Measurements from ENCODE around the gene GLP1R. TPM values are rescaled to one million over a fixed set of nuclear protein-coding genes. Genes with fewer than 3 reads are reported as not detected.

GLP1R gene
- total and polyA plus RNA-seq, 2 of the 13 experiments (the other 11 are each of a cell fraction or from before 2014, with no cell fraction given): not detected

DNA sequence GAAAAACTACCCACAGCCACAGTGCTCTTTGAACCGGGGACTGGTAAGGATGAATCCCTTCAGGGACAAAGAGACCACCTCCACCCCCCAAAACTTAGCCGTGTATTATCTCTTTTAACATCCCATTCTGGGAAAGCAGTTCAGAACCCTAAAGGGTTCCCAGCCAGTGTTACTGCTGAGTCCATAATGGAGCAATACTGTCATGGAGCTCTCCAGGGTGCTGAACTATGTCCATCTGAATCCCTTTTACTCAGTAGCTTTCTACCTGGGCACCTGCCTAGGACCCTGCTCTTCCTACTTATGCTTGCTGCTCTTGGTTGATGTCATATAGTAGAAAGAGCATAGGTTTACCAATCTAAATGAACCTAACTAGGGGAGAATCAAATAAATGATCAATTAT lies 88.7 kb downstream of the GLP1R start (continued):
- TF ChIP-seq, protein P1, sequence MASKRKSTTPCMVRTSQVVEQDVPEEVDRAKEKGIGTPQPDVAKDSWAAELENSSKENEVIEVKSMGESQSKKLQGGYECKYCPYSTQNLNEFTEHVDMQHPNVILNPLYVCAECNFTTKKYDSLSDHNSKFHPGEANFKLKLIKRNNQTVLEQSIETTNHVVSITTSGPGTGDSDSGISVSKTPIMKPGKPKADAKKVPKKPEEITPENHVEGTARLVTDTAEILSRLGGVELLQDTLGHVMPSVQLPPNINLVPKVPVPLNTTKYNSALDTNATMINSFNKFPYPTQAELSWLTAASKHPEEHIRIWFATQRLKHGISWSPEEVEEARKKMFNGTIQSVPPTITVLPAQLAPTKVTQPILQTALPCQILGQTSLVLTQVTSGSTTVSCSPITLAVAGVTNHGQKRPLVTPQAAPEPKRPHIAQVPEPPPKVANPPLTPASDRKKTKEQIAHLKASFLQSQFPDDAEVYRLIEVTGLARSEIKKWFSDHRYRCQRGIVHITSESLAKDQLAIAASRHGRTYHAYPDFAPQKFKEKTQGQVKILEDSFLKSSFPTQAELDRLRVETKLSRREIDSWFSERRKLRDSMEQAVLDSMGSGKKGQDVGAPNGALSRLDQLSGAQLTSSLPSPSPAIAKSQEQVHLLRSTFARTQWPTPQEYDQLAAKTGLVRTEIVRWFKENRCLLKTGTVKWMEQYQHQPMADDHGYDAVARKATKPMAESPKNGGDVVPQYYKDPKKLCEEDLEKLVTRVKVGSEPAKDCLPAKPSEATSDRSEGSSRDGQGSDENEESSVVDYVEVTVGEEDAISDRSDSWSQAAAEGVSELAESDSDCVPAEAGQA (IDR thresholded peaks at IDR 0.05; ENCODE audit: low read depth): no peak
- TF ChIP-seq, protein P1 (CRISPR knock-in tag; IDR thresholded peaks at IDR 0.05; ENCODE audit: borderline replicate concordance): 0 out of 2 replicates have a peak, but pooled peaks have one; percentile 60
- TF ChIP-seq ZBTB10 (CRISPR knock-in tag; IDR thresholded peaks at IDR 0.05; ENCODE audit: borderline replicate concordance): no peak
- no peak for TF ChIP-seq HNRNPUL1 (IDR thresholded peaks at IDR 0.05; ENCODE audit: low read depth, low read length)
- TF ChIP-seq ZNF337 (CRISPR knock-in tag; IDR thresholded peaks at IDR 0.05; ENCODE audit: borderline replicate concordance, low read depth): no peak
- no peak for TF ChIP-seq IKZF4 (CRISPR knock-in tag; IDR thresholded peaks at IDR 0.05; ENCODE audit: borderline replicate concordance, low read depth, not compliant biosample characterization)
- TF ChIP-seq ZNF772 (CRISPR knock-in tag; IDR thresholded peaks at IDR 0.05): 0 out of 2 replicates have a peak, but pooled peaks have one; percentile 33
- TF ChIP-seq ZNF513 (CRISPR knock-in tag; conservative IDR thresholded peaks at IDR 0.05): no peak
- TF ChIP-seq ZNF354B (CRISPR knock-in tag; IDR thresholded peaks at IDR 0.05): no peak
- peak; percentile 50; the same call in 1 of the 2 replicates for TF ChIP-seq ZBTB20 (CRISPR knock-in tag; IDR thresholded peaks at IDR 0.05; ENCODE audit: borderline replicate concordance, low read depth)
- TF ChIP-seq, protein P2, sequence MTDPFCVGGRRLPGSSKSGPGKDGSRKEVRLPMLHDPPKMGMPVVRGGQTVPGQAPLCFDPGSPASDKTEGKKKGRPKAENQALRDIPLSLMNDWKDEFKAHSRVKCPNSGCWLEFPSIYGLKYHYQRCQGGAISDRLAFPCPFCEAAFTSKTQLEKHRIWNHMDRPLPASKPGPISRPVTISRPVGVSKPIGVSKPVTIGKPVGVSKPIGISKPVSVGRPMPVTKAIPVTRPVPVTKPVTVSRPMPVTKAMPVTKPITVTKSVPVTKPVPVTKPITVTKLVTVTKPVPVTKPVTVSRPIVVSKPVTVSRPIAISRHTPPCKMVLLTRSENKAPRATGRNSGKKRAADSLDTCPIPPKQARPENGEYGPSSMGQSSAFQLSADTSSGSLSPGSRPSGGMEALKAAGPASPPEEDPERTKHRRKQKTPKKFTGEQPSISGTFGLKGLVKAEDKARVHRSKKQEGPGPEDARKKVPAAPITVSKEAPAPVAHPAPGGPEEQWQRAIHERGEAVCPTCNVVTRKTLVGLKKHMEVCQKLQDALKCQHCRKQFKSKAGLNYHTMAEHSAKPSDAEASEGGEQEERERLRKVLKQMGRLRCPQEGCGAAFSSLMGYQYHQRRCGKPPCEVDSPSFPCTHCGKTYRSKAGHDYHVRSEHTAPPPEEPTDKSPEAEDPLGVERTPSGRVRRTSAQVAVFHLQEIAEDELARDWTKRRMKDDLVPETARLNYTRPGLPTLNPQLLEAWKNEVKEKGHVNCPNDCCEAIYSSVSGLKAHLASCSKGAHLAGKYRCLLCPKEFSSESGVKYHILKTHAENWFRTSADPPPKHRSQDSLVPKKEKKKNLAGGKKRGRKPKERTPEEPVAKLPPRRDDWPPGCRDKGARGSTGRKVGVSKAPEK (CRISPR knock-in tag; IDR thresholded peaks at IDR 0.05; ENCODE audit: borderline replicate concordance): no peak
- TF ChIP-seq ZNF18 (CRISPR knock-in tag; IDR thresholded peaks at IDR 0.05; ENCODE audit: insufficient replicate concordance): no peak
